Measurements from ENCODE around the gene CRIM1.

Gene CRIM1

DNA sequence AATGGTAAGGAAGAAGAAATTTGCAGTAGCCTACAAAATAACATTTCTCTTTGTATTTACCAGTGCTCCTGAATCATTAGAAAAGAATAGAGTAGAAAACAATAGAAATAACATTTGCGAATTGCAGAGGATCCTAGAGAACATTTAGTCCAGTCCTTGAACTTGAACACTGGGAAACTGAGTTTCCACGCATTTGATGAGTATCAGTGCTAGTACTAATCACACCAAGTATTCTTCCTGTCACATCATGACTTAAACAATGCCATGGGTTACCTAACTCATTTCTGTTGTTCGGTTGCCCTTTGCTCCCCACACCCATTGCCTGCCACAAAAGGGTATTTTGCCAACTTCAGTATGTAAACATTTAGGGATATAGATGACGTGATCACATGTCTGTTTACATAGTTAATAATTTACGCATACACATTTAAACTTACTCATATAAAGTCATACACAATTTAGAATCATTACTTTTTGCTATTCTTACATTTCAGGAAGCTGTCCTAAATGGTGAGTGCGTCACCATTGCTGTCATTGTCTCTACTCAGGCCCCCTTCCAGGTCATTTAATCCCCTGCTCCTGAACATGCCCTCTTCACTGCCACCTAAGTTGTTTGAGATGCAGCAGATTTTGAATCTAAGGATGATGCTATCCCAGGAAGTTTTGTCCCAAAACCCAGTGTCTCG, 42.3 kb downstream of the CRIM1 start:
- DNase-seq (ENCODE audit: low read depth) = no peak

DNA sequence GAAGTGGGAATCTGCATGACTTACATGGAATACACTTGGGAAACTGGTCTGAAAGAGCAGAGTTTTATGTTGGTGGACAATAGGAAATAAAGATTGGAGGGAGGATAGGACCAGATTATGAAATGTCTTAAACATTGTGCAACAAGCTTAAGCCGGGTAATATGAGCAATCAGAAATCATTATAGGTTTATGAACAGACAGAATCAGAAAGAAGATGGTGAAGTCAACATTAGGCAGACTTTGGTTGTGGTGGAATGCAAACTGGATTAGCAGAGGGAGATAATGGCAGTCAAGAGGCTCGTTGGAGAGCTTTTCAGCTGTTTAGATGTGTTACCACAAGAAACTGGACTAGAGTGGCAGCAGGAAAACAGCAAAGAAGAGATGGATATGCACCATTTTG, 43.5 kb downstream of the CRIM1 start:
- no peak for DNase-seq (ENCODE audit: low read depth)

DNA sequence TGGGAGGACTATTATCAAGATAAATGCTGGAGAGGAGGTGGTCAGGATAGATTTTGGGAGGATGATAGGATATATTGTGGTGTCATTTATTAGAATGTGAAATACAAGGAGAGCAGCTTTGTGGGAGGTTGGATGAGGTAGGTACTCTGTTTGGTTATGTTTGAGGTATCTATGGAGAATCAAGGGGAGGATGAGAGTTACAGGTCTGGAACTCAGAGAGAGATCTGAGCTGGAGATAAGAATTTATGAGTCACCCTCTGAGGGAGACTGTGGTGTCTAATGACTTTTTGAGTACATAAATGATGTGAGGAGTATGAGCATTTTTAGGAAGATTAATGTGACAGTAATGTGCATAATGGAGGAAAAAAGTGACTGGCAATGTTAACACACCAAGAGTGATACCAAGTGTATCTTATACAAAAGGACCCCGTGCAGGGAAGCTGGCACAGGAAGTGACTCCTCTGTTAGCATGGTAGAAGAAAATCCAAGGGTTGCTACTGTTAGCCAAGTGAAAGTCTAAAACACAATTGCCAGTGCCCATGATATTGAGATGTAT, 48.2 kb downstream of the CRIM1 start:
- no peak for DNase-seq (ENCODE audit: low read depth)

DNA sequence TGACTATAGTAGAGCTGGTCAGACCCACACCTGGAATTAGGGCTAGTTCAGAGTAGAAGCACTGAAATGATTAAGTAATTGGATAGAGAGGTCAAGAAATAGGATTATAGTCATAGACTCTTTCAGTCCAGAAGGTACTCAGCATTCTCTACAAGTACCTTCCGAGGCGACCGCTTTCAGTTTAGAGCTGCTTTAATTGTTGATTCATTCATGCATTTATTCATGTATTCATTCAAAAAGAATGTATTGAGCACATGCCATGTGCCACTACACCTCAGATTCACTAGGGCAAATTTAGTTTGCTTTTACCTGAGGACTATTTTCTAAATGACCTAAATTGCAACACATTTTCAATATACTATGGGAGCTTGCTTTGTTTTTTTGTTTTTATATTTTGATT, 48.7 kb downstream of the CRIM1 start:
- DNase-seq (ENCODE audit: low read depth) = no peak

DNA sequence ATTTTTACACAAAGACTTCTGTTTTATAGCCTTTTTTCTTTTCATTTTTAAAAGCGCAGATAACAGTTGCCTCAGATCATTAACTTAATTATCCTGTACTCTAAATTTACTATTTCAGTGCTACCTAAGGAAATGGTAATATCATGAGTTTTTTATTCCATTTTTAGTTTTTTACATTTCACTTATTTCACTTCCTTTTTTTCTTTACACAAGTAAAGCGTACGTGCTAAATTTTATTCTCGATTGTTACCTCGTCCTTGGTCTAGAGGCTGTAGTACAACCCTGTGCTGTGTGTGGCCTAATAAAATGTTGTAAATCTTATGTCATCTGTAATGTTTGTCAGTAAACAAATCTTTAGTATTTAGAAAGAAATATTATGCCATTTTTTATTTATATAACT, 49.2 kb downstream of the CRIM1 start:
- no peak for DNase-seq (ENCODE audit: low read depth)

DNA sequence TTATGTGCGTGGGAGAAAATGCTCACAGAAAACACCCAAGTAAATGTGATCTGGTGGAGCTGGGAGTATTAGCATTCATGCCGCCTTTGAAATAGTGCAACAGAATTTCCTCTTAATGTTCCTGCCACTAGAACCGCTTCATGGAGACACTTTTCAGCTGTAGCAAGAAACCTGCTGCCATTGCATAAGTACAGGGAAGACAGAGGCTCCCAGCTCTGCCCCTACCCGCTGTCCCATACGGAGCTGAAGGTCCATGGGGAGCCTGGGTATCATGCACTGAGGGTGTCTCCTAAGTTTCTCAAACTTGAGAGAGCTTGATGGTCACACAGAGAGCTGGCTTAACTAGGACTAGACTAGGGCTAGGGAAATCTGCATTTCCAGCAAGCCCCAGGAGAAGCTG, 49.6 kb downstream of the CRIM1 start:
- no peak for DNase-seq (ENCODE audit: low read depth)

- DNase-seq (ENCODE audit: low read depth) = no peak
Measured at GRCh38 chr2:36406296-36406695, 50.7 kb downstream of the CRIM1 start.

GRCh38 chr2:36407413-36407812, 51.8 kb downstream of the CRIM1 start:
- no peak for DNase-seq (ENCODE audit: low read depth)

- no peak for DNase-seq (ENCODE audit: low read depth)
Measured at GRCh38 chr2:36408198-36408703, 52.7 kb downstream of the CRIM1 start.

- no peak for DNase-seq (ENCODE audit: low read depth)
Measured at GRCh38 chr2:36409335-36409734, 53.8 kb downstream of the CRIM1 start.

- no peak for DNase-seq (ENCODE audit: low read depth)
Measured at GRCh38 chr2:36409935-36410334, 54.4 kb downstream of the CRIM1 start.

DNA sequence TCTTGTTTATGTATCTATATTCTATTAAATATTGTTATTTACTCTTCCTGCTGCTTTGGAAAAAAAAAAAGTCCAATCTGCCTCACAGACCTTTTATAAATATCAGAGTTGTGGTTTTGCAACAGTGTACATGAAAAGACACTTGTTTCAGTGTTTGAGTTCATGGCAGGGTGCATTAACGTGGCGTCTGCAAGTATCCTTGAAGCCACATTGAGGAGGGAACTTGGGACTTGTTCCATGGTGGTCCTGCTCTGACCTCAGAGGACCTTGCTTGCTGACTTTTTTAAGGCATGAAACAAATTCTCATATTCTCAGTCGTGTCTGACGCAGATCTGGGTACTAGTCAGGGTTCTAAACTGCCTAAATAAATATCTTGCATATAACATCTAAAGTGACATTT, 55.1 kb downstream of the CRIM1 start:
- no peak for DNase-seq (ENCODE audit: low read depth)

DNA sequence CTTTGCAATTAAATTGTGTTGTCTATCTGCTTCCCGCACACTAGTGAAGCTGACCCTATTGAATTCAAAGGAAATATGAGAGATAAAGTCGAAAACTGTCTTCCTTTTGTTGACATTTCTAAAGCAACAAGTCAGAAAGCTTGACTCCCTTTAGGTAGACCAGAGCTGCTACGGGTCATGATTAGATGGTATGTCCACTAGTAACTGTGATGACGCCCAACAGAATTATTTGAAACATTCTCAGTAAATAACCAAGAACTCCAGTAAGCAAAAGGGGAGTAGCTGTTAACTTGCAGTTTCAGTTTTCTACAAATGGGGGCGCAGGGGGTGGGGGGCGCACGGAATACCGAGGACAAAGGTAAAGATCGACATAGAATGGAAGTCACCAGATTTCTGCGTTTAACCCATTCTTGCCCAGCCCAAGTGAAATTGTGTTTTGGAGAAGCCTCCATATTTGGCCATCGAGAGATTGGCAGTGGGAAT, 56.4 kb downstream of the CRIM1 start:
- DNase-seq (ENCODE audit: low read depth) = no peak

- no peak for DNase-seq (ENCODE audit: low read depth)
Measured at GRCh38 chr2:36413218-36413617, 57.6 kb downstream of the CRIM1 start.

DNA sequence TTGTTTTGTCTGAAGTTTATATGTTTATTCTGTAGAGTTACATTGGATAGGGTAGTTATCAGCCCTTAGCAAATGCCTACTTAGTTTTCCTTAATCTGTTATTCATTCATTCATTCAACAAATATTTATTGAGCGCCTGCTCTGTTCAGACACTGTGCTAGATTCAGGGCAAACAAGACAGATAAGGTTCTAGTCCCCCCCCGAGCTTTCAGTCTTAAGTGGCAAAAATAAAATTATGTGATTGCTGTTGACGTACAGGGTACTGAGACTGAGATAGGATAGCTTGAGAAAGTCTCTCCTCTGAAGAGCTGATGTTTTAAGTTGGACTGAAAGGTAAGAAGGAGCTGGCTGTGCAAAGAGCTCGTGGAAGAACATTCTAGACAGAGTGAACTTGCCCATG, 58.7 kb downstream of the CRIM1 start:
- no peak for DNase-seq (ENCODE audit: low read depth)

GRCh38 chr2:36415381-36416022, 59.9 kb downstream of the CRIM1 start:
- DNase-seq (ENCODE audit: low read depth) = no peak

DNA sequence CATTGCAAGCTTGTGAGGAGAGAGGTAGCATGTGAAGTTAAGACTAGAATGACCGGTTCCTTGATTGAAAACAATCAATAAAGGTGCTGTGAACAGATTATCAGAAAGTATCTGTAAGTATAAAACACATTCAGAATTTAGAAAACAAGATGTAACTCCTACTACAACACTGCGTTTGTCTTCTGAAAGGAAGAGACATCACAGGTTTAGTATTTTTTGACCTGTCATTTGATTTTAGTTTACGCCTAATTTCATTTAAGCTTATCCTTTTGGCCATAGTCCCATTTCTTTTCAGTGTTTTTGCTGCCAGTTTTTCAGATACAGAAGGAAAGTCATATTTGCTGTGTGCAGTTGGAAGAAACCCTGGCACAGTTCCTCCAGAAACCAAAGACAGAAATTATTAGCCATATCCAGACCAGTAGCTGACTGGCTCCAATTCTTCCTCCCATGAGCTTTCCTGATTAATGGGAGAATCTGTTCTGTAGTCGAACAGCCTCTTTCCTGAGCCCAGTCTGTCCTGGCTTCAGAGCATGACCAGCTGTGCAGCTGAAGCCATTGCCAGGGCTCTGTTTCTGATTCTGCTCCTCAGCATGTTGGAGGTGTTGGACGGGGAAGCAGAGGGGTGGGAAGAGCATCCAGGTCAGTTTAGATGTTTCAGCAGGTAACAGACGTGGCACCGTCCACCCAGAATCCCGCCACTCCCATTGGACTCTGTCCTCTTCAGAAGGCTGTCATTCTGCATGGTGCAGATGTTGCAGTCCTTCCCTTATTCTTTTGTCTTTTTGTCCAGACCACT, 61.0 kb downstream of the CRIM1 start:
- DNase-seq (ENCODE audit: low read depth) = no peak

DNA sequence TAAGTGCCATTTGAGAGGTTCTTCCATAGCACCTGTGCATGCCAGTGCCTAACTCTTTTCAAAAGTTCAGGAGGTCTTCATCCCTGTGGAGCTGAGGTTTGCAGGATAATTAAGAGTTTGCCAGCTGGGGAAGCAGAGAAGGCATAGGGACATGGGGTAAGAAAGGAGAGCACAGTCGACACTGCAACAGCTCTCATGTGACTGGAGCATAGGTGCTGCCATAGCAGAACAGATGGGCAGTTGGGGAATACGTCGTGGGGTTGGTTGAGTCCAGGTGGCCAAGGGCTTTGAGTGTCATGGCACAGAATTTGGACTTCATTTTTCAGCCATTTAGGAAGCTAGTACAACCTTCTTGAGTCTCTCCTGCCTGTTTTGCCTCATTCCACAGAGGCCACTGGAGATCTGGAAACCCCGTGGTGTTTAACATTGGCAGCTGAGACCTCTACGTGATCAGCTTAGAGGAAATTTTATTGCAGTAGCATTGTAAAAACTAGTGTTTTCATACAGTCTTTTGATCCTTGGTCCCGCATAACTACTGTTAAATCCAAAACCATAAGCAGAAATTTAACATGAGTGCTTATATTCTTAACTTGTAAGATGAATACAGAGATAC, 65.1 kb downstream of the CRIM1 start:
- no peak for DNase-seq (ENCODE audit: low read depth)

- DNase-seq (ENCODE audit: low read depth) = no peak
Measured at GRCh38 chr2:36421379-36421778, 65.8 kb downstream of the CRIM1 start.

DNA sequence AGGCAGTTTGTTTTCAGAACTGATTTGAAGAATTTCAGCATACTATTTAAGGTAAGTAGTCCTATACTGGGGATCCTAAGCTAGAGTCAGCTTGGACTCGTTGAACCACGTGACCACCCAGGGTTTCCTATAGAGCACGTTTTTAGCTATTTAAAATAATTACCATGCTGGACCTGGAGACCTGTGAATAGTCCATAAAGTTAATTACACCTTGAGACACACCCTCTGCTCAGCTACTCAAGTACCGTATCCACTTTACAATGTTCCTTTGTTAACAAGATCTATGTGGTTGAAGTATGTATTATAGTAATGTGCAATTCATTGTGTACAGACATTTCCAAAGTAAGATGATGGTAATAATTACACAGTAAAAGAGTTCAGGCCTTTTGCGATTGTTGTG, 67.6 kb downstream of the CRIM1 start:
- no peak for DNase-seq (ENCODE audit: low read depth)

DNA sequence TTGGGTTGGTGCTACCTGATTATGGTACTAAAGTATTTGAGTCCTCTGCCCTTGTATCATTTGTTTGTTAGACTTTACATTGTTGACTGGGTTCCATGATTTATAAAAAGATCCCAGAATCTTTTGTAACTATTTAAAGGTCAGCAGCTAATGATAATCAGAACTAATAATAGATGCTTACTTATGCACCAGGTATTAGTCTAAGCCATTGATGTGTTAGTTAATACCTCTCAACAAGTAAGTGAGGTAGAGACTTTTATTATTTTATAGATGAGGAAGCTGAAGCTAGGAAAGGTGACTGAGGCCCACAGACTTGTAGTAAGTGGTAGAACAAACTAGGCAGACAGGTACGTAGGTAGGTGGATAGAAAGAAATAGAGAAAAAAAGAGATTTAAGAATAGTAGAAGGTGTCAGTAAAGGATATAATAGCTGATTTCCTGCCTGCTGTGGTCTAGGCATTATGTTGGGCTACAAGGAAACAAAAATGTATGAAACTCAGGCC, 68.1 kb downstream of the CRIM1 start:
- no peak for DNase-seq (ENCODE audit: low read depth)
